GM23338 (cell line): ENCODE results near the gene KIAA0513.

Source experiments
- CTCF ChIP-seq, 2 experiments: fragments of 200-600 bp in 1 of 2; sonication (generic) in 1 of 2; conservative IDR thresholded peaks; 2 replicates each; pipeline versions ENCODE4 v1.5.1 to v1.6.1; 2016 to 2017; ENCODE audit warnings: antibody characterized with exemption in 2 of 2, low read depth in 2 of 2, mild to moderate bottlenecking in 2 of 2, moderate library complexity in 1 of 2
- EZH2 ChIP-seq: fragments of 200-600 bp; sonication (generic); IDR thresholded peaks from one replicate; pipeline ENCODE4 v1.8.0; 2017; ENCODE audit warnings: antibody characterized with exemption, mild to moderate bottlenecking, low read depth; ENCODE audit not compliant: unreplicated experiment
- POLR2AphosphoS5 ChIP-seq: IDR thresholded peaks from 2 replicates; pipeline ENCODE4 v1.6.1; 2016; ENCODE audit warnings: antibody characterized with exemption, low read depth
- ZNF114 ChIP-seq: fragments of 250-450 bp; sonication (Bioruptor Pico); IDR thresholded peaks from 2 replicates; pipeline ENCODE4 v1.5.0; 2020; ENCODE audit warnings: mild to moderate bottlenecking, moderate library complexity
- TF ChIP-seq, protein P1 (sequence below): IDR thresholded peaks from one replicate; pipeline ENCODE4 v1.6.1; 2018; ENCODE audit warnings: antibody characterized with exemption; ENCODE audit not compliant: unreplicated experiment

DNA sequence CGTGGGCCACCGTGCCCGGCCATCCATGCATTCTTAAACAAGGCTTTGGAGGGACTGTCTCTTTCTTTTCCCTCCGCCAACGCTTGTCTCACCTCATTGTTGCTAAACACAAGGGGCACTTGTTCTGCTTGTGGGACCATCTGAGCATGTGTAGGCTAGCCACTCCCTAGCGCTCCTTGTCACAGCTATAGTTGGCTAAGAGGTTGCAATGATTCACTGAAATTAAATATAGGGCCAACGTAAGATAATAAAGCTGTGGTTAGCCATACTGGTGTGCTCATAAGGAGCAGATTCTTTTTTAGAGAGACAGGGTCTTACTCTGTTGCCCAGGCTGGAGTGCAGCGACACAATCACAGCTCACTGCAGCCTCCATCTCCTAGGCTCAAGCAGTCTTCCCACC is 41.2 kb downstream of the KIAA0513 start:
- TF ChIP-seq ZNF114 (CRISPR knock-in tag) (no peak), CTCF (conservative IDR thresholded peaks at IDR 0.05; ENCODE audit: low read depth in 2 of 2) (no peak), EZH2 (no peak), POLR2AphosphoS5 (no peak)
- TF ChIP-seq, protein P1, sequence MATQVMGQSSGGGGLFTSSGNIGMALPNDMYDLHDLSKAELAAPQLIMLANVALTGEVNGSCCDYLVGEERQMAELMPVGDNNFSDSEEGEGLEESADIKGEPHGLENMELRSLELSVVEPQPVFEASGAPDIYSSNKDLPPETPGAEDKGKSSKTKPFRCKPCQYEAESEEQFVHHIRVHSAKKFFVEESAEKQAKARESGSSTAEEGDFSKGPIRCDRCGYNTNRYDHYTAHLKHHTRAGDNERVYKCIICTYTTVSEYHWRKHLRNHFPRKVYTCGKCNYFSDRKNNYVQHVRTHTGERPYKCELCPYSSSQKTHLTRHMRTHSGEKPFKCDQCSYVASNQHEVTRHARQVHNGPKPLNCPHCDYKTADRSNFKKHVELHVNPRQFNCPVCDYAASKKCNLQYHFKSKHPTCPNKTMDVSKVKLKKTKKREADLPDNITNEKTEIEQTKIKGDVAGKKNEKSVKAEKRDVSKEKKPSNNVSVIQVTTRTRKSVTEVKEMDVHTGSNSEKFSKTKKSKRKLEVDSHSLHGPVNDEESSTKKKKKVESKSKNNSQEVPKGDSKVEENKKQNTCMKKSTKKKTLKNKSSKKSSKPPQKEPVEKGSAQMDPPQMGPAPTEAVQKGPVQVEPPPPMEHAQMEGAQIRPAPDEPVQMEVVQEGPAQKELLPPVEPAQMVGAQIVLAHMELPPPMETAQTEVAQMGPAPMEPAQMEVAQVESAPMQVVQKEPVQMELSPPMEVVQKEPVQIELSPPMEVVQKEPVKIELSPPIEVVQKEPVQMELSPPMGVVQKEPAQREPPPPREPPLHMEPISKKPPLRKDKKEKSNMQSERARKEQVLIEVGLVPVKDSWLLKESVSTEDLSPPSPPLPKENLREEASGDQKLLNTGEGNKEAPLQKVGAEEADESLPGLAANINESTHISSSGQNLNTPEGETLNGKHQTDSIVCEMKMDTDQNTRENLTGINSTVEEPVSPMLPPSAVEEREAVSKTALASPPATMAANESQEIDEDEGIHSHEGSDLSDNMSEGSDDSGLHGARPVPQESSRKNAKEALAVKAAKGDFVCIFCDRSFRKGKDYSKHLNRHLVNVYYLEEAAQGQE: no peak
